ENCODE results near the gene ZC3H7A. TPM values are rescaled to one million over a fixed set of nuclear protein-coding genes. Genes with fewer than 3 reads are reported as not detected.
A peak's percentile ranks its signal among the peaks of the same experiment; 100 is the strongest.

ZC3H7A gene
- total and polyA plus RNA-seq, 2 donors (not counting 1 experiment from before 2014, with no cell fraction given), result 48.9 to 52.8 TPM

DNA sequence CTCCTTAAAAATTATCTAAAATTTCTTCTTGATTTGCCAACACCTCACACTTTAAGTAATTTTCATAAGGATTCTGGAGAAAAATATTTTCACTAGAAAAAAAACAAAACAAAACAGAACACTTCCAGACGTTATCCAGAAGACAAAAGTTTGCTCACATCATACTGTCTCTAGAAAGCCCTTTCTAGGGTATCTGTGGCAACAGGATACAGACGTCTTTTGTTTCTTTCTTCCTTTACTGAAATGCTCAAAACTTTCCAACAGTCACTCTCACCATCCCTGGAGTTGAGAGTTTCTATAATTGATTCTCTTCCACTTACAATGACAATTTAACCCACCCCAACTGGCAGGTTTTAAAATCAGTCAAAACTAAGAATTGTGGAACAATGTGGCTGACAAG, 2.6 kb downstream of the ZC3H7A start:
- Histone ChIP-seq H3K79me2 (ENCODE audit: control insufficient read depth, insufficient read depth, low read length) (peaks cover 88% of the 10 kb centered on the region), H2AFZ (ENCODE audit: low read length) (no peak overlapping the region), H3K27ac (ENCODE audit: insufficient read depth, low read length) (no peak overlapping the region), H3K36me3 (ENCODE audit: control insufficient read depth, insufficient read depth, low read length) (no peaks in the 10 kb centered on the region), H3K4me1 (ENCODE audit: control insufficient read depth, extremely low read depth, insufficient read depth, low read length) (no peaks in the 10 kb centered on the region), H3K9me3 (ENCODE audit: control insufficient read depth, insufficient read depth, low read depth, low read length) (no peaks in the 10 kb centered on the region), H3K4me2 (ENCODE audit: extremely low read depth, insufficient read depth, low read length) (peak overlapping the region; percentile 56), H3K9ac (ENCODE audit: insufficient read depth, low read length) (no peak overlapping the region), H3K4me3 (replicated peaks in 1 of 4; ENCODE audit: control extremely low read depth in 1 of 4, insufficient read depth in 1 of 4, low read depth in 3 of 4, low read length in 4 of 4) (peak overlapping the region in 1 of 4 experiments; percentile 99), H4K20me1 (ENCODE audit: control insufficient read depth, extremely low read depth, insufficient read depth, low read length) (no peaks in the 10 kb centered on the region), H3K27me3 (ENCODE audit: control insufficient read depth, insufficient read depth, low read length) (no peaks in the 10 kb centered on the region)
- no peak for DNase-seq (ENCODE audit: low read depth in 2 of 2)
- TF ChIP-seq CTCF (conservative IDR thresholded peaks at IDR 0.05 in 1 of 2, IDR thresholded peaks at IDR 0.05 in 1 of 2; ENCODE audit: low read depth in 1 of 2, low read length in 2 of 2) (no peak), EZH2 (IDR thresholded peaks at IDR 0.05; ENCODE audit: low read length, missing control alignments) (no peak)

GRCh38 chr16:11793840-11794239, 3.2 kb downstream of the ZC3H7A start:
- Histone ChIP-seq H3K4me3 (replicated peaks in 1 of 4; ENCODE audit: control extremely low read depth in 1 of 4, insufficient read depth in 1 of 4, low read depth in 3 of 4, low read length in 4 of 4) (no peak overlapping the region), H3K79me2 (ENCODE audit: control insufficient read depth, insufficient read depth, low read length) (peaks cover 90% of the 10 kb centered on the region), H3K36me3 (ENCODE audit: control insufficient read depth, insufficient read depth, low read length) (no peaks in the 10 kb centered on the region), H3K9me3 (ENCODE audit: control insufficient read depth, insufficient read depth, low read depth, low read length) (no peaks in the 10 kb centered on the region), H3K27ac (ENCODE audit: insufficient read depth, low read length) (no peak overlapping the region), H3K27me3 (ENCODE audit: control insufficient read depth, insufficient read depth, low read length) (no peaks in the 10 kb centered on the region), H3K4me1 (ENCODE audit: control insufficient read depth, extremely low read depth, insufficient read depth, low read length) (no peaks in the 10 kb centered on the region), H4K20me1 (ENCODE audit: control insufficient read depth, extremely low read depth, insufficient read depth, low read length) (no peaks in the 10 kb centered on the region), H3K4me2 (ENCODE audit: extremely low read depth, insufficient read depth, low read length) (no peak overlapping the region), H2AFZ (ENCODE audit: low read length) (no peak overlapping the region), H3K9ac (ENCODE audit: insufficient read depth, low read length) (no peak overlapping the region)
- no peak for DNase-seq (ENCODE audit: low read depth in 2 of 2)
- TF ChIP-seq EZH2 (IDR thresholded peaks at IDR 0.05; ENCODE audit: low read length, missing control alignments) (no peak), CTCF (conservative IDR thresholded peaks at IDR 0.05 in 1 of 2, IDR thresholded peaks at IDR 0.05 in 1 of 2; ENCODE audit: low read depth in 1 of 2, low read length in 2 of 2) (no peak)

DNA sequence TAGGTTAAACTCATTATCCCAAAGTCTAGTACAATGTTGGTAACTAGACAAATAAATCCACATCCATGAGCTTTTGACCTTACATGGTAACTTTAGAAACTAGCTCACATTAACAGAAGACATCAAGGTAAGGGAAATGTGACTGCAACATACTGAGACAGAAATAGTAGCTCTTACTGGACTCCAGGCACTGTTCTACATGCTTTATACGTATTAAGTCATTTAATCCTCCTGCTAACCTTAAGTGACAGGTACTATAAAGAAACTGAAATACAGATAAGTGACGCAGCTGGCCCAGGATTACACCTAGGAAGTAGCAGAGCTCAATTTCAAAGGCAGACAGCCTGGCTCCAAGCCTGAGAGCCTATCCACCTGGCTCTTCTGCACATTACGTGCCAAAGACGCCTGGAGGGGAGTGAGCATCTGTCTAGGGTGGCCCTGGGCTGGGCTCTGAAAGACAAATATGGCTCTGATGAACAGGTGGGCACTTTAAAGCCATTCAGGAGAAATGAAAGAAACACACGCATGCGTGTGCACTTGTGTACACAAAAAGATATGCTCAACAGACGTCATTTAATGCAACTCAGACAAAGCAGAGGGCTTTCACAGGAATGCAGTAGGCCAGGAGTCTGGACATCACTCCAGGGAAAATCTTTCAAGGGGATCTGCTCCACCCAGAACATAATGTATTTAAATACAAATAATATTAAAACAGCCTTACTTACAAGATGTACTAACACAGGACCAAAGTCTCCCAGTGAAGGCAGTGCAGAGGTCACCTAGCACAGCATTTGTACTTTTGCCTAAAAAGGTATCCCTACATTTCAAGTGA, 4.4 kb downstream of the ZC3H7A start:
- H3K36me3 ChIP-seq (ENCODE audit: control insufficient read depth, insufficient read depth, low read length), result no peaks in the 10 kb centered on the region
- no peak overlapping the region for H3K27ac ChIP-seq (ENCODE audit: insufficient read depth, low read length)
- H3K9ac ChIP-seq (ENCODE audit: insufficient read depth, low read length), result no peak overlapping the region
- H3K9me3 ChIP-seq (ENCODE audit: control insufficient read depth, insufficient read depth, low read depth, low read length), result no peaks in the 10 kb centered on the region
- H3K79me2 ChIP-seq (ENCODE audit: control insufficient read depth, insufficient read depth, low read length), result peaks cover 91% of the 10 kb centered on the region
- no peak for TF ChIP-seq EZH2 (IDR thresholded peaks at IDR 0.05; ENCODE audit: low read length, missing control alignments)
- no peak for TF ChIP-seq CTCF (conservative IDR thresholded peaks at IDR 0.05 in 1 of 2, IDR thresholded peaks at IDR 0.05 in 1 of 2; ENCODE audit: low read depth in 1 of 2, low read length in 2 of 2)
- H3K4me2 ChIP-seq (ENCODE audit: extremely low read depth, insufficient read depth, low read length), result no peak overlapping the region
- no peaks in the 10 kb centered on the region for H4K20me1 ChIP-seq (ENCODE audit: control insufficient read depth, extremely low read depth, insufficient read depth, low read length)
- H3K27me3 ChIP-seq (ENCODE audit: control insufficient read depth, insufficient read depth, low read length), result no peaks in the 10 kb centered on the region
- no peaks in the 10 kb centered on the region for H3K4me1 ChIP-seq (ENCODE audit: control insufficient read depth, extremely low read depth, insufficient read depth, low read length)
- no peak for DNase-seq (ENCODE audit: low read depth in 2 of 2)
- no peak overlapping the region for H2AFZ ChIP-seq (ENCODE audit: low read length)
- no peak overlapping the region for H3K4me3 ChIP-seq (replicated peaks in 1 of 4; ENCODE audit: control extremely low read depth in 1 of 4, insufficient read depth in 1 of 4, low read depth in 3 of 4, low read length in 4 of 4)
